ENCODE data around the gene PRKN. TPM values are rescaled to one million over a fixed set of nuclear protein-coding genes. Genes with fewer than 3 reads are reported as not detected.

Gene PRKN
- total RNA-seq, 1 donor from 2014 or later: 4.9 TPM

GRCh38 chr6:161412795-161413194 lies 1314.8 kb downstream of the PRKN start:
- Histone ChIP-seq H3K9me3 (no peaks in the 10 kb centered on the region), H3K36me3 (no peaks in the 10 kb centered on the region), H3K4me3 (no peak overlapping the region), H3K27me3 (no peaks in the 10 kb centered on the region), H3K27ac (no peak overlapping the region), H3K4me1 (peaks cover 3% of the 10 kb centered on the region)
- TF ChIP-seq, protein P1, sequence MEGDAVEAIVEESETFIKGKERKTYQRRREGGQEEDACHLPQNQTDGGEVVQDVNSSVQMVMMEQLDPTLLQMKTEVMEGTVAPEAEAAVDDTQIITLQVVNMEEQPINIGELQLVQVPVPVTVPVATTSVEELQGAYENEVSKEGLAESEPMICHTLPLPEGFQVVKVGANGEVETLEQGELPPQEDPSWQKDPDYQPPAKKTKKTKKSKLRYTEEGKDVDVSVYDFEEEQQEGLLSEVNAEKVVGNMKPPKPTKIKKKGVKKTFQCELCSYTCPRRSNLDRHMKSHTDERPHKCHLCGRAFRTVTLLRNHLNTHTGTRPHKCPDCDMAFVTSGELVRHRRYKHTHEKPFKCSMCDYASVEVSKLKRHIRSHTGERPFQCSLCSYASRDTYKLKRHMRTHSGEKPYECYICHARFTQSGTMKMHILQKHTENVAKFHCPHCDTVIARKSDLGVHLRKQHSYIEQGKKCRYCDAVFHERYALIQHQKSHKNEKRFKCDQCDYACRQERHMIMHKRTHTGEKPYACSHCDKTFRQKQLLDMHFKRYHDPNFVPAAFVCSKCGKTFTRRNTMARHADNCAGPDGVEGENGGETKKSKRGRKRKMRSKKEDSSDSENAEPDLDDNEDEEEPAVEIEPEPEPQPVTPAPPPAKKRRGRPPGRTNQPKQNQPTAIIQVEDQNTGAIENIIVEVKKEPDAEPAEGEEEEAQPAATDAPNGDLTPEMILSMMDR (IDR thresholded peaks at IDR 0.05): no peak
- TF ChIP-seq POLR2A (IDR thresholded peaks at IDR 0.05) (no peak), POLR2AphosphoS5 (IDR thresholded peaks at IDR 0.05; ENCODE audit: insufficient read depth in 1 of 2, low read depth in 1 of 2) (no peak)
- no peak for DNase-seq (ENCODE audit: extremely low spot score in 2 of 2)
- intact Hi-C loops (cut with DNase I): no loop called here

DNA sequence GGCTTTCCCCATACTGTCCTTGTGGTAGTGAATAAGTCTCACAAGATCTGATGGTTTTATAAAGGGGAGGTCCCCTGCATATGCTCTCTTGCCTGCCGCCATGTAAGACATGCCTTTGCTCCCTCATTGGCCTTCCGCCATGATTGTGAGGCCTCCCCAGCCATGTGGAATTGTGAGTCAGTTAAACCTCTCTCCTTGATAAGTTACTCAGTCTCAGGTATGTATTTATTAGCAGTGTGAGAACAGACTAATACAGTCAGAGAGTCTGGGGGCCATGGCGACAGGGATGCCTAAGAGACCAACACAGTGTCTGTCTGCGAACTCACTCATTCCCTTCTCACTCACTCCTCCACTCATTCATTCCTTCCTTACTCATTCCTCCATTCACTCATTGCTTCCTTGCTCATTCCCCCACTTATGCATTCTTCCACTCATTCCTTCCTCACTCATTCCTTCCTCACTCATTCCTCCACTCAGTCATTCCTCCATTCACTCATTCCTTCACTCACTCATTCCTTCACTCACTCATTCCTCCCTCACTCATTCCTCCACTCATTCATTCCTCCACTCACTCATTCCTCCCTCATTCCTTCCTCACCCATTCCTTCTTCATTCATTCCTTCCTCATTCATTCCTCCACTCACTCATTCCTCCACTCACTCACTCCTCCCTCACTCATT lies 1316.2 kb downstream of the PRKN start:
- H3K9me3 ChIP-seq: no peaks in the 10 kb centered on the region
- H3K36me3 ChIP-seq: no peaks in the 10 kb centered on the region
- H3K4me1 ChIP-seq: no peaks in the 10 kb centered on the region
- TF ChIP-seq, protein P1 (IDR thresholded peaks at IDR 0.05): no peak
- DNase-seq (ENCODE audit: extremely low spot score in 2 of 2): no peak
- intact Hi-C loops (cut with DNase I): no loop called here
- no peak overlapping the region for H3K27ac ChIP-seq
- H3K27me3 ChIP-seq: no peaks in the 10 kb centered on the region
- no peak overlapping the region for H3K4me3 ChIP-seq

- no peak overlapping the region for H3K27ac ChIP-seq
- no peaks in the 10 kb centered on the region for H3K36me3 ChIP-seq
- intact Hi-C loops (cut with DNase I): no loop called here
- no peak for DNase-seq (ENCODE audit: extremely low spot score in 2 of 2)
- H3K4me3 ChIP-seq: no peak overlapping the region
- H3K9me3 ChIP-seq: no peaks in the 10 kb centered on the region
- no peaks in the 10 kb centered on the region for H3K4me1 ChIP-seq
- TF ChIP-seq POLR2A (IDR thresholded peaks at IDR 0.05): no peak
- TF ChIP-seq POLR2AphosphoS5 (IDR thresholded peaks at IDR 0.05; ENCODE audit: insufficient read depth in 1 of 2, low read depth in 1 of 2): no peak
- TF ChIP-seq, protein P1 (IDR thresholded peaks at IDR 0.05): no peak
- no peaks in the 10 kb centered on the region for H3K27me3 ChIP-seq
Observed at GRCh38 chr6:161410736-161411135, 1316.8 kb downstream of the PRKN start.

DNA sequence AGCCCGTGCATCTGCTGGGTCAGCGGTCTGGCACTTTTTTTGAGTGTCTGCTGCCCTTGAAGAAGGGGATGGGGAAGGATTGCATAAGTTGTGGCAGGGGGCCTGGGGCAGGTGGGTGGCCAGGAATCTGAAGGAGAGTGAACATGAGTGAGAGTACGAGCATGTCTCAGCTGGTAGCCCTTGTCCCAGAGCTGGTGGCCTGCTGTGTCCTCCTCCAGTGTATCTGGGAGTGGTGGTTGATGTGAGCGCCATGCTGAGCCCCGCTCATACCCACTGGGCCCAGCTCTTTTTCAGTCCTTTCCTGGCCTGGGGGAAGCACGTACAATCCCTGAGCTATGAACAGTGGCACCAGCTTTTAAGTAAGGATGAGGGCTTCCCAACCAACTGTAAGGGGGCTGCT lies 1317.5 kb downstream of the PRKN start:
- TF ChIP-seq POLR2AphosphoS5 (IDR thresholded peaks at IDR 0.05; ENCODE audit: insufficient read depth in 1 of 2, low read depth in 1 of 2) (no peak), POLR2A (IDR thresholded peaks at IDR 0.05) (no peak)
- TF ChIP-seq, protein P1 (IDR thresholded peaks at IDR 0.05): no peak
- H3K27ac ChIP-seq: no peak overlapping the region
- H3K36me3 ChIP-seq: no peaks in the 10 kb centered on the region
- no peaks in the 10 kb centered on the region for H3K4me1 ChIP-seq
- intact Hi-C loops (cut with DNase I): no loop called here
- no peaks in the 10 kb centered on the region for H3K27me3 ChIP-seq
- no peak for DNase-seq (ENCODE audit: extremely low spot score in 2 of 2)
- no peaks in the 10 kb centered on the region for H3K9me3 ChIP-seq
- no peak overlapping the region for H3K4me3 ChIP-seq

- no peak for DNase-seq (ENCODE audit: extremely low spot score in 2 of 2)
- intact Hi-C loops (cut with DNase I): no loop called here
- Histone ChIP-seq H3K4me1 (no peaks in the 10 kb centered on the region), H3K27ac (no peak overlapping the region), H3K27me3 (no peaks in the 10 kb centered on the region), H3K9me3 (no peaks in the 10 kb centered on the region), H3K4me3 (no peak overlapping the region), H3K36me3 (no peaks in the 10 kb centered on the region)
- TF ChIP-seq POLR2A (IDR thresholded peaks at IDR 0.05) (no peak), POLR2AphosphoS5 (IDR thresholded peaks at IDR 0.05; ENCODE audit: insufficient read depth in 1 of 2, low read depth in 1 of 2) (no peak)
- TF ChIP-seq, protein P1 (IDR thresholded peaks at IDR 0.05): no peak
Observed at GRCh38 chr6:161409353-161409752, 1318.2 kb downstream of the PRKN start.
